SK-N-MC (cell line): ENCODE results near the gene DNAJB7.
"Not testable (repeated sequence)": the region's sequence is repeated elsewhere in the genome, so short reads cannot be mapped to it uniquely, and the experiment has no call there.

Experiments
- DNase-seq: peaks from one replicate; pipeline ENCODE4 v3.0.0-alpha.2; 2011; ENCODE audit warnings: low read depth, low spot score
- H3K27ac ChIP-seq: fragments of 200-600 bp; sonication (generic); 2 replicates; pipeline ENCODE4 v1.5.1; 2016; ENCODE audit warnings: mixed run types
- H3K36me3 ChIP-seq: fragments of 200-600 bp; sonication (generic); 2 replicates; pipeline ENCODE4 v1.6.1; 2017; ENCODE audit warnings: antibody characterized with exemption, low read length, mixed read lengths; ENCODE audit not compliant: insufficient read depth
- H3K4me3 ChIP-seq: fragments of 200-600 bp; sonication (generic); 2 replicates; pipeline ENCODE4 v1.5.1; 2016
- H3K9ac ChIP-seq: fragments of 200-600 bp; sonication (generic); 2 replicates; pipeline ENCODE4 v1.8.0; 2017; ENCODE audit warnings: mixed run types, mixed read lengths; ENCODE audit not compliant: insufficient read length
- H3K9me3 ChIP-seq: fragments of 200-600 bp; sonication (generic); 2 replicates; pipeline ENCODE4 v1.6.1; 2017; ENCODE audit warnings: low read depth, mild to moderate bottlenecking, antibody characterized with exemption, low read length, moderate library complexity, mixed read lengths
- EZH2 ChIP-seq: fragments of 200-600 bp; sonication (generic); IDR thresholded peaks from one replicate; pipeline ENCODE4 v1.6.1; 2017; ENCODE audit warnings: antibody characterized with exemption
- FOXP2 ChIP-seq: optimal IDR thresholded peaks from 2 replicates; pipeline ENCODE3; 2011; ENCODE audit warnings: mild to moderate bottlenecking, moderate library complexity; ENCODE audit not compliant: insufficient read depth; ENCODE audit errors: extremely low read length, control extremely low read depth
- POLR2AphosphoS5 ChIP-seq: IDR thresholded peaks from 2 replicates; pipeline ENCODE4 v1.6.1; 2012; ENCODE audit warnings: mild to moderate bottlenecking, low read depth, low read length, borderline replicate concordance

Gene DNAJB7

DNA sequence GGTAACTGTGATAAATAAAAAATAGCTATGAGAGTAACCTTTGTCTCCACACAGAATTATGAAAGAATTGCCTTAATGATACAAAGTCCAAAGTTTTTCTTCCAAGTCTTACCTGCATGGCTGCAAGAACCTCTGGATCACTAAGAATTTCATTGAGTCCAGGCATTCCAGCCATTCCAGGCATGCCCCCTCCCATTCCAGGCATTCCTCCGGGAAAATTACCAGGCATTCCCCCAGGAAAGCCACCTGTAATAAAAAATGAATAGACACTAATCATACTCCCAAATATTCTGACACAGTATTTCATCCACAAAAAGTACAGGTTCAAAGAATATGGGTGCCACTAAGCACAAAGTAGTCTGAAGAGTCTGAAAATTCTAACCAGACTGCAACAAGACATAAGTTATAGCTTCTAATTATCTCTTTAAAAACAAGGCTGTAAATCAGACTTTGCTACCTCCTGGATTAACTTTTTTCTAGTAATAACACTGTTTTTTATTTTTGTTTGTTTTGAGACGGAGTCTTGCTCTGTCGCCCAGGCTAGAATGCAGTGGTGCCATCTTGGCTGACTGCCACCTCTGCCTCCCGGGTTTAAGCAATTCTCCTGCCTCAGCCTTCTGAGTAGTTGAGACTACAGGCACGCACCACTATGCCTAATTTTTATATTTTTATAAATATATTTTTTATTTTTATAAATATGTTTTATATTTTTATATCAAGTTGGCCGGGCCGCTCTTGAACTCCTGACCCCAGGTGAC, 34.8 kb downstream of the DNAJB7 start:
- Histone ChIP-seq H3K9me3 (no peaks in the 10 kb centered on the region), H3K4me3 (no peak overlapping the region; the same call in 1 of the 2 replicates), H3K27ac (peak overlapping the region; percentile 60; the same call in 1 of the 2 replicates), H3K36me3 (peaks cover 81% of the 10 kb centered on the region), H3K9ac (no peak overlapping the region)
- TF ChIP-seq FOXP2: no peak
- TF ChIP-seq EZH2: no peak
- no peak for TF ChIP-seq POLR2AphosphoS5
- no peak for DNase-seq

DNA sequence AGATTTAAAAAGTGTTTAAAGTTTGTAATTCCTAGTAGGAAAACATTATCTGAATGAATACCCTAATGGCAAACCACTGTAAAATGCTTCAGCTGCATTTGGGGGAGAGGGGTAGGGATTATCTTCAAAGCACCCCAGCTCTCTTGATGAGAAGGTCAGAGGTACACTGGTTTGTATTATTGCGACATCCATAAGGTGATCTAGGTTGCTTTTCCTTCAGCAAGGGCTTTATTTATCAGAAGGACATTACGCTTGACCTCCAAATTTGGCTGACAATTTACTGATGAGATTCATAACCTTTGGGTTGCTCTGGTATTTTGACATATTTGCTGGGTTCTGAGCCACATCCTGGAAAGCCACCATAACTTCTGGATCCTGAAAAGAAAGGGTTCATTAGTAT, 35.6 kb downstream of the DNAJB7 start:
- not testable (repeated sequence) for H3K9me3 ChIP-seq, H3K27ac ChIP-seq, H3K4me3 ChIP-seq, H3K9ac ChIP-seq, DNase-seq
- H3K36me3 ChIP-seq: peaks cover 73% of the 10 kb centered on the region

DNA sequence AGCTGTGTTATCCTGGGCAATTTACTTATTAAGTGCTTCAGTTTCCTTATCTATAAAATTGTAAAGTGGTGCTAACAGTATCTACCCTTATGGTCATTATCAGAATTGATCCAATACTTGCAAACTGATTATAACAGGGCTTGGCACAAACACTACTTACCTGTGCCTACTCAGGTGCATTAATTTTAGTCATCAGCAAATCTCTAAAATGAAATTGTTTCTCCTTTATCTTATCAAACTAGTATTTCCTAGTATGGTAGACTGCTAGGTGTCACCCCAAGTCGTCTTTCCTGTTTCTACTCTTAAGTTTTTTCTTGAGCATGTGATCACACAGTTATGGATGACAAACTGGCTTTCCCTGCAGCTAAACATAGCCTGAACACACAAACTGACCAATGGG, 38.5 kb downstream of the DNAJB7 start:
- Histone ChIP-seq H3K4me3 (no peak overlapping the region), H3K27ac (peak overlapping the region; percentile 69; the same call in 1 of the 2 replicates), H3K9me3 (no peaks in the 10 kb centered on the region), H3K36me3 (peaks cover 53% of the 10 kb centered on the region), H3K9ac (no peak overlapping the region)
- no peak for DNase-seq
- TF ChIP-seq EZH2 (no peak), FOXP2 (no peak), POLR2AphosphoS5 (no peak)

DNA sequence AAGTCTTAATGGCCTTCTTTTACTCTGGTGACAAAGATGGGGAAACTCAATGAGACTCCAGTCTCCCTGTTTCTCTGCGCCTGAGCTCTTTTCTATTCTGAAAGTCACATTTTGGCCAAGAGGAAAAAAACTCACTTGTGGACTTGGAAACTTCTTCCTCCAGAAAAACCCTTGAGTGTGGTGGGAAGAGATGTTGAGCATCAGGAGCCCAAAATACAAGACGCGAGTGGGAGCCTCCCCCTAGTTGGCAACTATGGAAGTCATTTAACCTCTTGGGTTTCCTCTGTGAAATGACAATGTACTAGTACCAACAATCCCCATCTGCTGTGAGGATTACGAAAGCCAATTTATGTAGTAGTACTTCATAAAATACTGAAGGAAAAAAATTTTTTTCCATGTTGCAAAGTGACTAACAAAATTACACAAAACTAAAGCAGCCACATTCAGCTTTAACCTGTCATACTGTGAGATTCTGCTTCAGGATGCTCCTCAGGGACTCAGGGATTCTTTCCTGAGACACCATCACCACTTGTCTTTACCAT, 42.2 kb downstream of the DNAJB7 start:
- Histone ChIP-seq H3K9ac (peak overlapping the region; percentile 74), H3K4me3 (peak overlapping the region; percentile 100), H3K36me3 (peaks cover 27% of the 10 kb centered on the region), H3K27ac (peak overlapping the region; percentile 55; the same call in 1 of the 2 replicates), H3K9me3 (no peaks in the 10 kb centered on the region)
- DNase-seq: no peak
- TF ChIP-seq EZH2 (no peak), POLR2AphosphoS5 (no peak), FOXP2 (no peak)

DNA sequence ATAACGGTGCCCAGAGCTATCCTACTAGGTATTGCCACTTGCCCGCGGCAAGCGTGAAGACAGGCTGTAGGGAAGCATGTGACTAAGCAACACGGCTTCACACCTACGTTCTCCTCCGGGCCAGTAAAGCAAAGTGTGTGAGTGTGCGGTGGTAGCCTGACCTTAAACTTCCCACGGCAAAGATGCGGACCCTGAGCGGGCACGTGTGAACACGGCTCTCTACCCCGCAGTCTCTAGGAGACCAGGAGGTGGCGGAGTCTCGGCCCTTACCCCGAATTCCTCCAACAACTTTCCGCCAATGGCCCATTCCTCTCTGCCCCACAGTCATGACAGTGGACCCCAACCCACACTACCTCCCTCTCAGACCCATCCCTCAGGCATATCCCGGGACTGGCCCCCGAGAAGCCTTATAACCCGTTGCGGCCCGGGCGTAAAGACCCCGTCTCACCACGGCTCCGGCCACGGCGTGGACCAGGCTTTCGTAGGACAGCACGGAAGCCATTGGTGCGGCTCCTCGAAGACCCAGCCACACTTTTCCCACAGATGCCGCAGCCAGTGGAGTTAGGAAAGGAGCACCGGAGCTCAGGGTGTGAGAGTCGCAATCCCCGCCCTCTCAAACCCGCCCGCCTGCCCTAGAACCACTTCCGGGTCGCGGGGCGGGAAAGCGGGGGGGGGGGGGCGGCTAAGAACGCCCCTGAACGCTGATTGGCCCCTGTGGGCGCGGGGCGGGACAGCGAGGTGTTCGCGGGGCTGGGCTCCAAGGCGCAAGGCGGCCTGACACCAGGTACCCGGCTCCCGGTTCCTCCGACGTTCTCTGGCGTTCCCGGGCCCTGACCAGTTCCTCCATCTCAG, 42.9 kb downstream of the DNAJB7 start, which contains the start of gene SLC25A17:
Gene SLC25A17 (minus strand): TSS at position 600 of the 852 bp plus-strand sequence. CDS start 98 bp downstream, at position 502.
- peaks cover 20% of the 10 kb centered on the region for H3K36me3 ChIP-seq
- peak within 1 kb of the TSS; percentile 95 for H3K9ac ChIP-seq
- TF ChIP-seq FOXP2: no peak
- no peak for TF ChIP-seq EZH2
- peak; percentile 80 for TF ChIP-seq POLR2AphosphoS5
- peak within 1 kb of the TSS; percentile 73 for H3K27ac ChIP-seq
- no peaks in the 10 kb centered on the region for H3K9me3 ChIP-seq
- DNase-seq: no peak
- H3K4me3 ChIP-seq: peak within 1 kb of the TSS; percentile 100

DNA sequence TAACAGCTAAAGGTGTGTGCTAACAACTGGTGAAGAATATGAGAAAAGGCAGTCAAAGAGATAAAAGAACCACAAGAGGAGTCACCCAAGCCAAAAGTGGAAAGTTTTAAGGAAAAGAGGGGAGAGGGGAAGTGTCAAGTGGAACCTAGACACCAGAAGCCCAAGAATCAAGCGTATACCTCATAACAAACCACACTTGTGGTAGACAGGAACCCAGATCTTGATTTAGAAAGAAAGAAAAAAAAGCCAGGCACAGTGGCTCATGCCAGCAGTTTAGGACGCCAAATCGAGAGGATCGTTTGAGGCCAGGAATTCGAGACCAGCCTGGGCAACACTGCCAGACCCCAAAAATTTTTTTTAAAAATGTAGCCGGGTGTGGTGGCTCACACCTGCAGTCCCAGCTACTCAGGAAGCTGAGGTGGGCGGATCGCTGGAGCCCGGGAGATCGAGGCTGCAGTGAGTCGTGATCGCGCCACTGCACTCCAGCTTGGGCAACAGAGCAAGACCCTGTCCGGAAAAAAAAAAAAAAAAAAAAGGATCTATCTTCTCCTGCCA, 43.6 kb downstream of the DNAJB7 start:
- Histone ChIP-seq H3K36me3 (peaks cover 16% of the 10 kb centered on the region), H3K9me3 (no peaks in the 10 kb centered on the region), H3K27ac (no peak overlapping the region), H3K9ac (peak overlapping the region; percentile 95), H3K4me3 (peak overlapping the region; percentile 100)
- no peak for TF ChIP-seq EZH2
- no peak for TF ChIP-seq FOXP2
- TF ChIP-seq POLR2AphosphoS5: no peak
- no peak for DNase-seq

DNA sequence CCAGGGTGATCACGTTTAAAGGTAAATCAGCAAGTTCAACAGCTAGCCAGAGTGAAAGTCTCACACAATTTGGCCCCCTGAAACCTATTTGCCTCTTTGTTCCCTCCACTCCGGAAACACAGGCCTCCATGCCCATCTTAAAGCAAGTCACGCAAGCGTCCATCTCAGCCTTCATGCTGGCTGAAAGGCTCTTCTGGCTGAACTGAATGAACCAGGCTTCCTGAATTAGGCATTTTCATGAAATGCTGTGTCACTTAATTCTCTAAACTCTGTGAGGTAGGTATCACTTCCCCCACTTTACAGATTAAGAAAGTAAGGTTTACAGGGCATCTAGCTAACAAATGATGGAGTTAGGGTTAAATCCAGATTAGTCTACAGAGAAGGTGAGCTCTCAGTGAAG, 44.2 kb downstream of the DNAJB7 start:
- H3K27ac ChIP-seq: no peak overlapping the region
- TF ChIP-seq POLR2AphosphoS5: no peak
- TF ChIP-seq EZH2: no peak
- TF ChIP-seq FOXP2: no peak
- H3K36me3 ChIP-seq: peaks cover 11% of the 10 kb centered on the region
- no peak for DNase-seq
- H3K4me3 ChIP-seq: peak overlapping the region; percentile 100
- H3K9me3 ChIP-seq: no peaks in the 10 kb centered on the region
- H3K9ac ChIP-seq: peak overlapping the region; percentile 95

DNA sequence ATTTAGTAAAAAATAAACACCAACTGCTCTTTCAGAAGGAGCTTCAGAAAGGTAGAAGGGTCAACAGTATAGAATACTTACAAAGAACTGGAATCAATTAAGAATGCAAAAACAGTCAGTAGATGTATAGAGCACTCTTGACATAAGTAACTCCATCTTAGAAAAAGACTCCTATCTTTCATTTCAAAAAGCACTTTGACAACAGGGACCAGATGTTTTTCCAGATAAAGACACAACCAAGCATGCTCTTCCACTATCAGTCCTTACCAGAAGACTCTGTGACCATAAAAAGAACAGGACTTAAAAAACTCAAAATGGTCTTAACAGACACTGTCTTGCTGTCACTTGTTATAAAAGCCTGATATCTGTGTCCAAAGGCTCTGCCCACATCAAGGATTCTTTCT, 48.0 kb downstream of the DNAJB7 start:
- H3K27ac ChIP-seq: no peak overlapping the region
- no peak for DNase-seq
- TF ChIP-seq POLR2AphosphoS5: no peak
- no peak for TF ChIP-seq FOXP2
- no peak for TF ChIP-seq EZH2
- no peaks in the 10 kb centered on the region for H3K9me3 ChIP-seq
- no peak overlapping the region for H3K9ac ChIP-seq
- H3K36me3 ChIP-seq: peaks cover 8% of the 10 kb centered on the region
- H3K4me3 ChIP-seq: no peak overlapping the region
